GM19438 (cell line): ENCODE measurements around the gene RAMAC.
"Not testable (repeated sequence)": the region's sequence is repeated elsewhere in the genome, so short reads cannot be mapped to it uniquely, and the experiment has no call there.

Experiments used
- ATAC-seq: cut with Tn5 transposase; IDR thresholded peaks from one replicate; pipeline ENCODE4 v1.9.1; 2021; ENCODE audit warnings: low read depth; ENCODE audit not compliant: unreplicated experiment

The RAMAC gene

GRCh38 chr15:82966671-82967071 lies 19.3 kb upstream of the RAMAC start:
- peak; percentile 94 for ATAC-seq

GRCh38 chr15:82968066-82968465 lies 17.9 kb upstream of the RAMAC start:
- ATAC-seq, result no peak

- ATAC-seq, result no peak
Observed at GRCh38 chr15:82969353-82969752, 16.7 kb upstream of the RAMAC start.

DNA sequence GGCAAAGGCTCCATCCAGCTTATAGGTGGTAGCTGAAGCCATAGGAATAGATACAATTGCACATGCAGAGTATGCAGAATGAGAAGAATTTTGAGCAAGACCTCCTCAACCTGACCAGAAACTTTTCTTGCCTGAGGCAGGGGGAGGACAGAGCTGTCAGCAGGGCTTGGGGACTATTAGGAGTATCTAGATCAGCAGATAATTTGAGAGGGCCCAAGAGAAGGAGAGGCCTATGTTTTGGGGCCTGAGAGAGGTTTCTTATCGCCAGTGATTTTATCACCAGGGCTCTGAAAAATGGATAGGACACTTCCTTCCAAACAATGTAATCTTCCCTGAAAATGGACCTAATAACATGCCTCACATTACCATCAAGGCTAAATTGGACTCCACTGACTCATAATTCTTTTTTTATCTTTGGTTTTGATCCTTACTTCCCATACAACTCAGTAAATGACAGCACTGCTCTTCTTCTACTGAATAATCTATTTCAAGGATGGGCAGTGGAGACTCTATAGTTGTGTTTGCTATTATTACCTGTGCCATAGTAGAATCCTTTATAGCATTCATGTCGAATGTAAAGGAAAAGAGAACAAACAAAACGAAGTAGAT lies 15.8 kb upstream of the RAMAC start:
- no peak for ATAC-seq

GRCh38 chr15:82970696-82971095 lies 15.3 kb upstream of the RAMAC start:
- ATAC-seq, result no peak

- no peak for ATAC-seq
Observed at GRCh38 chr15:82971218-82971984, 14.6 kb upstream of the RAMAC start.

GRCh38 chr15:82972990-82973389 lies 13.0 kb upstream of the RAMAC start:
- no peak for ATAC-seq

- ATAC-seq, result no peak
Observed at GRCh38 chr15:82977076-82977475, 8.9 kb upstream of the RAMAC start.

- ATAC-seq, result no peak
Observed at GRCh38 chr15:82978438-82978837, 7.6 kb upstream of the RAMAC start.

GRCh38 chr15:82979726-82980125 lies 6.3 kb upstream of the RAMAC start:
- no peak for ATAC-seq

GRCh38 chr15:82980981-82981380 lies 5.0 kb upstream of the RAMAC start:
- no peak for ATAC-seq

DNA sequence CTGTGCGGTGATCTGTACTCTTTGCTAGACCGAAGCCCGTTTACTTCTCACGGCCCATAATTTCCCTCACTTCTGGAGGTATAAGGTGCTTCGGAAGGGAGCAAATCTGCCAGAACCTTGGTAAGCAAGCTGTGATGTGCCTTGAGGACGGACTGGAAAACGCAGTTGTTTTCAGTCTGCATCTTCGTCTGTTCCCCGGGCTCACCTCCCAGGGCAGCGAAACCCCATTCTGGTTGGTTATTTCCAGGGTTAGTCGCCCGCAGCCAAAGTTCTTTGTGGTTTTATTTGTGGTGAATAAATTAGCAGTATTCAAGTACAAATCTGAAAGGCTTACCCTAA lies 401 bp downstream of the RAMAC start:
- ATAC-seq, result peak; percentile 26

GRCh38 chr15:82992436-82992998 lies 6.5 kb downstream of the RAMAC start:
- ATAC-seq, result no peak

GRCh38 chr15:82993144-82993543 lies 7.1 kb downstream of the RAMAC start:
- ATAC-seq, result no peak

- no peak for ATAC-seq
Observed at GRCh38 chr15:82995076-82995475, 9.1 kb downstream of the RAMAC start.

GRCh38 chr15:82995938-82996337 lies 9.9 kb downstream of the RAMAC start:
- no peak for ATAC-seq

GRCh38 chr15:82999426-82999825 lies 13.4 kb downstream of the RAMAC start:
- no peak for ATAC-seq

GRCh38 chr15:82999905-83000671 lies 14.1 kb downstream of the RAMAC start:
- ATAC-seq, result peak; percentile 66

DNA sequence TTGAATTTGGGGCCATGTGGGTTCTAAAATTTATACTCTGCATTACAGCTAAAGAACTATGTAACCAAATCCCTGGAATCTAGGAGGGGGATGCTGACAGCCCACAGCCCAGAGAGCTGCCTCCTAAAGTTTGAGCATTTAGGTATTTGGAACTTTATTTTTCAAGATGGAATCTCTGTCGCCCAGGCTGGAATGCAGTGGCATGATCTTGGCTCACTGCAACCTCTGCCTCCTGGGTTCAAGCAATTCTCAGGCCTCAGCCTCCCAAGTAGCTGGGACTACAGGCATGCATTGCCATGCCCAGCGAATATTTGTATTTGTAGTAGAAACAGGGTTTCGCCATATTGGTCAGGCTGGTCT lies 14.6 kb downstream of the RAMAC start:
- not testable (repeated sequence) for ATAC-seq

DNA sequence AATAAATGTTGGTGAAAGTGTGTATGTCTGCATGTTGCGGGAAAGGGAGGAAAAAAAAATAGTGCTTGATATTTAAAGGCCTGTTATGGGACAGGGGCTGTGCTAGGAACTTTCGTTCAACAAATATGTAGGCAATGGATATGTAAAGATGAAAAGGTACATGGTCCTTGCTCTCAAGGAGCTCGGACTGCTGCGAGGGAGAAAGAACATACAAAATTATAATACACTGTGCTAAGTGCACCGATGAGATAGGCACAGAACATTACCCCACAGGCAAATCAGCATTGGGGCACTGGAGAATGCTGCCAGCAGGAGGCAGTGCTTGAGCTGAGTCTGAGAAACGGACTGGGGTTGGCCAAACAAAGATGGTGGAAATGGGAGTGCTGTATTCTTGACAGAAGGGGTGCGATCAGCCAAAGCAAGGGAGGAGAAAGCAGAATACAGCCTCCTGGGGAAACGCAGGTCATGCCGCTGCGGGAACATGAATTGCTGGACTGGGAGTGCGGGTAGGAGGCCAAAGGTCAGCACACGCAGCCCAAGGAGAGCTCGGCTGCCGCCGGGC lies 24.8 kb downstream of the RAMAC start:
- peak; percentile 65 for ATAC-seq
